Activated T-helper 2 cell treated with anti-CD3 and anti-CD28 coated beads, Interferon-gamma antibody, Interleukin-2, Interleukin-4, amounts not matched to agents 10 μg/mL and 5 μg/mL and 100 μg/mL, durations not matched to agents 14 hours and 24 hours and 36 hours (primary cell): ENCODE results near the gene OR14J1. TPM values are rescaled to one million over a fixed set of nuclear protein-coding genes. Genes with fewer than 3 reads are reported as not detected.
"Not testable (repeated sequence)": the region's sequence is repeated elsewhere in the genome, so short reads cannot be mapped to it uniquely, and the experiment has no call there.

Experiments
- DNase-seq: peaks from one replicate; pipeline ENCODE4 v3.0.0; 2021; ENCODE audit warnings: low spot score
- H3K27ac Mint-ChIP-seq: one replicate; pipeline ENCODE4 v1.8.0; 2021; ENCODE audit warnings: mixed read lengths
- H3K27me3 Mint-ChIP-seq: one replicate; pipeline ENCODE4 v1.8.0; 2021; ENCODE audit warnings: low read depth, mixed read lengths
- H3K36me3 Mint-ChIP-seq: one replicate; pipeline ENCODE4 v1.8.0; 2021; ENCODE audit warnings: low read depth, mixed read lengths
- H3K4me1 Mint-ChIP-seq: one replicate; pipeline ENCODE4 v1.8.0; 2021; ENCODE audit warnings: low read depth, mixed read lengths
- H3K4me3 Mint-ChIP-seq: one replicate; pipeline ENCODE4 v1.8.0; 2021; ENCODE audit warnings: low read depth, mild to moderate bottlenecking, moderate library complexity, mixed read lengths
- H3K9me3 Mint-ChIP-seq: one replicate; pipeline ENCODE4 v1.8.0; 2021; ENCODE audit warnings: mixed read lengths
- intact Hi-C: fragments of 100-400 bp; cut with micrococcal nuclease; formaldehyde crosslinking; loops from one replicate; pipeline ENCODE4 v1.15.1; 2023
- total RNA-seq: library from RNA; stranded (reverse); gene quantifications from 2 replicates; pipeline ENCODE4 v1.2.3, GENCODE V29; 2022

OR14J1 gene, protein sequence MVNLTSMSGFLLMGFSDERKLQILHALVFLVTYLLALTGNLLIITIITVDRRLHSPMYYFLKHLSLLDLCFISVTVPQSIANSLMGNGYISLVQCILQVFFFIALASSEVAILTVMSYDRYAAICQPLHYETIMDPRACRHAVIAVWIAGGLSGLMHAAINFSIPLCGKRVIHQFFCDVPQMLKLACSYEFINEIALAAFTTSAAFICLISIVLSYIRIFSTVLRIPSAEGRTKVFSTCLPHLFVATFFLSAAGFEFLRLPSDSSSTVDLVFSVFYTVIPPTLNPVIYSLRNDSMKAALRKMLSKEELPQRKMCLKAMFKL
- not detected in 2 replicates for total RNA-seq

DNA sequence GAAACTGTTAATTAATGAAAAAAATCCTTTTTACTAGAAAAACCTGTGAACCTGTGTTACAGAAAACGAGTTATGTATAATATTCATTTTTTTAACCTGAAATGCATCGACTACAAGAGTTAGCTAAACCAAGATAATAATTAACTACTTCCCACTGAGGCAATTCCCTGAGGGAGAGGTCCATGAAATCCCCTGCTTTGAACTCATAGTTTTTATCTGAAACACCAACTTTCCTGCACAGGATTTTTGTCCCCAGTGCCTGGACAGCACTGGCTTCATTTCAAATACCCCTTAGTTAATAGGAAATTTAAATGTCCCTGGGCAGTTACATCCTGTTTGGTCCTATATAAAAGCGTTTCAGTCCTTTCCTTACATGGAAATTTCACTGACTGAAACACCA lies at the start of gene OR14J1:
OR14J1 (plus strand) TSS at position 386 of the 400 bp plus-strand sequence. CDS start 4,989 bp downstream, outside the sequence.
- H3K4me1 Mint-ChIP-seq, result no peaks in the 10 kb centered on the region
- DNase-seq, result no peak
- peaks cover 2% of the 10 kb centered on the region for H3K27me3 Mint-ChIP-seq
- no peaks in the 10 kb centered on the region for H3K36me3 Mint-ChIP-seq
- H3K9me3 Mint-ChIP-seq, result no peaks in the 10 kb centered on the region
- no peak within 1 kb of the TSS for H3K4me3 Mint-ChIP-seq
- intact Hi-C loops, result no loop called here
- no peak within 1 kb of the TSS for H3K27ac Mint-ChIP-seq

DNA sequence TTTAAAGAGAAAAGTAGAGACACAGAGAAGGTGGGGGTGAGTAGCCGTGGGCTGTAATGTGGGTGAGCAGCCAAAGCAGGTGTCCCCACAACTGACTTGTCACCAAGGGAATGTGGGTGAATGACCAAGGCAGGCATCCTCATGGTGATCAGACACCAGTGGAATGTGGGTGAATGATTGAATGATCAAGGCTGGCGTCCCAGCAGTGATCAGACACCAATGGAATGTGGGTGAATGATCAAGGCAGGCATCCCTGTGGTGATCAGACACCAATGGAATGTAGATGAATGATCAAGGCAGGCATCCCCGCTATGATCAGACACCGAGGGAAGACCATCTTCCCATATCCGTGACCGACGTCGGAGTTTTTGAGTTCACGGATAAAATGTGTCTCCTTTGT lies 49.8 kb upstream of the OR14J1 start:
- intact Hi-C loops, result no loop called here
- DNase-seq, result no peak
- Mint-ChIP-seq H3K9me3 (peaks cover 42% of the 10 kb centered on the region), H3K36me3 (no peaks in the 10 kb centered on the region), H3K27me3 (no peaks in the 10 kb centered on the region), H3K4me3 (no peak overlapping the region), H3K4me1 (no peaks in the 10 kb centered on the region), H3K27ac (no peak overlapping the region)

DNA sequence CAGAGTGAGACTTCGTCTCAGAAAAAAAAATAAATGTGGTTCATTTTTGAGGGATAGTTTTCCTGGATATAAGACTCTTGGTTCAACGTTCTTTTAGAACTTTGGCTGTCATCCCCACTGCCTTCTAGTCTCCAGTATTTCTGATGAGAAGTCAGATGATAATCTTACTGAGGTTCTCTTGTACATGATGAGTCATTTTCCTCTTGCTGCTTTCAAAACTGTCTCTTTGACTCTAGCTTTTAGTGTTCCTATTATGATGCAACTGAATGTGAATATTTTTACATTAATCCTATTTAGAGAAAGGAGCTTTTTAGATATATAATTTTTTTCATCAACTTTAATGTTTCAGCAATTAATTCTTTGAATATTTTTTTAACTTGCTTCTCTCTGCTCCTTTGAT lies 46.0 kb upstream of the OR14J1 start:
- no peak overlapping the region for H3K27ac Mint-ChIP-seq
- intact Hi-C loops, result no loop called here
- H3K36me3 Mint-ChIP-seq, result no peaks in the 10 kb centered on the region
- no peak for DNase-seq
- H3K4me3 Mint-ChIP-seq, result no peak overlapping the region
- H3K27me3 Mint-ChIP-seq, result no peaks in the 10 kb centered on the region
- no peaks in the 10 kb centered on the region for H3K4me1 Mint-ChIP-seq
- peaks cover 41% of the 10 kb centered on the region for H3K9me3 Mint-ChIP-seq

DNA sequence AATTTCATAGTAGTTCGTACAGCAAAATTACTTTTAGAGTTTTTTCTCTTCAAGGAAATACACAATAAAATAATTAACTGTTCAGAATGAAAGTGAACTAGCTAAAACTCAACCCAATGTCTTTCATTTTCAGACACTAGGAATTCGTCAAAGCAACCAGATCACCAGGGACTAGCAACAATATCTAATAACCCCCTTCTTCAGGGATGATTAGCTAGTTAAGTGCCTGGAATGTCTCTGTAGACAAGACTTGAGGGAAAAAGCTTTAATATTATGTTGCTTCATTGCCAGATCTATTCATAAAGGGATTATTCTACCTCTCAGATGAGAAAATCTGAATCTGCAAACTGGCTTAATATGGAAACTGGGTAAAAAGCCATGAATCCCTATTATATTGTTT lies 41.8 kb upstream of the OR14J1 start:
- Mint-ChIP-seq H3K4me3 (no peak overlapping the region), H3K36me3 (no peaks in the 10 kb centered on the region), H3K27me3 (no peaks in the 10 kb centered on the region), H3K27ac (no peak overlapping the region), H3K9me3 (peaks cover 14% of the 10 kb centered on the region), H3K4me1 (no peaks in the 10 kb centered on the region)
- intact Hi-C loops, result no loop called here
- no peak for DNase-seq

DNA sequence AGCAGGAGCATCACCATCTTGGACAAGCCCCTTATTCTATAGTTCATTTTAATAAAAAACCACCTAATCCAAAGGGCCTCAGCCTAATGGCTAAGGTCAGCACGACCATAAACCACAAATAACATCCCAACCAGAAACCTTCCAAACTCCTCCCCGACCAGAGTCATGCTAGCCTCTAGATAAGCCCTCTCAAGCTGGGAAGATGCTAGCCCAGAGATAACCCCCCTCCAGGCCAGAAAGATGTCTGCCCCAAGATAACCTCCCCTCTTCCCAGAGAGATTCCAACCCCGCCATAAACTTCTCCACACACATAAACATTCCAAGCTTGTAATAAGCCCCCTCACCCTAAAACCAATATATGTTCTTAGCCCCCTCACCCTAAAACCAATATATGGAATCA lies 38.5 kb upstream of the OR14J1 start:
- no peaks in the 10 kb centered on the region for H3K36me3 Mint-ChIP-seq
- no peak overlapping the region for H3K4me3 Mint-ChIP-seq
- DNase-seq, result no peak
- no peak overlapping the region for H3K27ac Mint-ChIP-seq
- H3K9me3 Mint-ChIP-seq, result no peaks in the 10 kb centered on the region
- peaks cover 4% of the 10 kb centered on the region for H3K27me3 Mint-ChIP-seq
- no peaks in the 10 kb centered on the region for H3K4me1 Mint-ChIP-seq
- intact Hi-C loops, result no loop called here

DNA sequence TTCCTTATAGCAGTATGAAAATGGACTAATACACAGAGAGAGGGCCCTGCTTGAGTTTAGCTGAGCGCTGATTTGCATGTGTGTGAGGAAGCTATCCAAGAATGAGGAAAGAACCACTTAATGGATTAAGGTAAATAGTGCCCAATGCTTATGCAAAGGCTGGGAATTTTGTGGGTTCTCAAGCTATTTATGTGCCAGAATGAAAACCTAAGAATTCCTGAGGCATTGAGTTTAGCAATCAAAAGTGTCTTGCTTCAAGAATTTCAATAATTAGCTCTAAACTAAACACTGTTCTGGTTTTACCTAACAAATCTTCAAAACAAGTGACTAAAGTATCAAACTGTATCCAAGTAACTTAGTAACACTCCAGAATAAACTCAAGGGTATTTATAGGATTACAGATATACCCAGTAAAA lies 7.0 kb upstream of the OR14J1 start:
- Mint-ChIP-seq H3K27me3 (no peaks in the 10 kb centered on the region), H3K4me1 (no peaks in the 10 kb centered on the region), H3K27ac (no peak overlapping the region), H3K9me3 (no peaks in the 10 kb centered on the region), H3K36me3 (no peaks in the 10 kb centered on the region), H3K4me3 (no peak overlapping the region)
- intact Hi-C loops, result no loop called here
- DNase-seq, result no peak

DNA sequence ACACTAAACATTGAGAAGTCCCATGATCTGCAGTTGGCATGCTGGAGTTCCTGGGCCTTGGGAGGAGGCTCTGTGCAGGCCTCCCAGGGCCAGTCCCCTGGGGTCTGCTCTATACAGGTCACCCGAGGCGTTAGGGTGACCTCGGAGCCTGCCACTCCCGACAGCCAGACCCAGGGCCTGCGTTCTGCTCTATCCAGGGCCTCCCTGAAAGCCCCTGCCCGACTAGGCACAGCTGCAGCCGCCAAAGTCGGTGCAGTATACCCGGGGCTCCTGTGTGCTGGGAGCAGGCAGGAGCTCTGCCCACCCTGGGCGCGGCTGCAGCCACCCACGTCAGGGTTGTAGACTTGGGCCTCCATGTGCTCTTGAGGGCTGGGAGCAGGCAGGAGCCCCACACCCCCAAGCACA lies 6.3 kb upstream of the OR14J1 start:
- no peak for DNase-seq
- Mint-ChIP-seq H3K4me1 (no peaks in the 10 kb centered on the region), H3K9me3 (no peaks in the 10 kb centered on the region), H3K27ac (no peak overlapping the region), H3K4me3 (no peak overlapping the region), H3K36me3 (no peaks in the 10 kb centered on the region), H3K27me3 (no peaks in the 10 kb centered on the region)
- intact Hi-C loops, result no loop called here

DNA sequence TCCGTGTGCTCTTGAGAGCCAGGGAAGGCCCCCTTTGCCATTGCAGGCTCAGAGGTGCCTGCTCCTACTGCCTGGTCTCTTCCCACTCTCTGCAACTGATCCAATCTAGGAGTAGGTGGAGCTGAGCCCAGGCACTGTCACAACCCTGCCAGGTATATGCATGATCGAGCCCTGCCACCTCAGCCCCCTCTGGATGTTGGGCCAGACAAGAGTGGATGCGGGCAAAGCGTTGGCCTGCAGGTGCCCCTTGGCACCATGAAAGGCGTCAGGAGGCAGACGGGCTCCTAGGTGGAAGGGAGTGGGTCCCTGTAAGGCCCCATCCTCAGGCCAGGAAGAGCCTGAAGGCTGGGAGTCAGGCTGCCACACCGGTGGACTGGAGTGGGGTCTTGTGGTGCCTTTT lies 5.9 kb upstream of the OR14J1 start:
- DNase-seq, result no peak
- H3K9me3 Mint-ChIP-seq, result no peaks in the 10 kb centered on the region
- no peaks in the 10 kb centered on the region for H3K27me3 Mint-ChIP-seq
- H3K36me3 Mint-ChIP-seq, result no peaks in the 10 kb centered on the region
- no peak overlapping the region for H3K27ac Mint-ChIP-seq
- H3K4me1 Mint-ChIP-seq, result no peaks in the 10 kb centered on the region
- intact Hi-C loops, result no loop called here
- H3K4me3 Mint-ChIP-seq, result no peak overlapping the region

DNA sequence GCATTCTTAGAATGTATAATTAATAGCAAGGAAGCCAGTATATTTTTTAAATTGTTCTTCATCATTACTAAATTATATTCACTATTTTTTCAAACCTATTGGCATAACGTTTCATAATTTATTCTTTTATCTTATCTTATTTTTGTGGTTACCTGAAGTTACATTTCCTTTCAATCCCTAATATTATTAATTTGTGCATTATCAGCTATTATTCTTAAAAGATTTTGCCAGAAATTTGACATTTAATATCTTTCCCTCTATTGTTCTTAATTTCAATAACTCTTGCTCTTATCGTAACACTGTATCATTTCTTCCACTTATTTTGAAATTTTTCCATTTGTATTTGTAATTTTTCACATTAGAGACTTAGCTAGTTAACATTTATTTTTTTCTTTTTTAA lies 18.4 kb downstream of the OR14J1 start:
- no peak for DNase-seq
- Mint-ChIP-seq H3K27me3 (peaks cover 1% of the 10 kb centered on the region), H3K9me3 (no peaks in the 10 kb centered on the region), H3K27ac (no peak overlapping the region), H3K4me1 (no peaks in the 10 kb centered on the region), H3K4me3 (no peak overlapping the region), H3K36me3 (no peaks in the 10 kb centered on the region)
- intact Hi-C loops, result no loop called here

DNA sequence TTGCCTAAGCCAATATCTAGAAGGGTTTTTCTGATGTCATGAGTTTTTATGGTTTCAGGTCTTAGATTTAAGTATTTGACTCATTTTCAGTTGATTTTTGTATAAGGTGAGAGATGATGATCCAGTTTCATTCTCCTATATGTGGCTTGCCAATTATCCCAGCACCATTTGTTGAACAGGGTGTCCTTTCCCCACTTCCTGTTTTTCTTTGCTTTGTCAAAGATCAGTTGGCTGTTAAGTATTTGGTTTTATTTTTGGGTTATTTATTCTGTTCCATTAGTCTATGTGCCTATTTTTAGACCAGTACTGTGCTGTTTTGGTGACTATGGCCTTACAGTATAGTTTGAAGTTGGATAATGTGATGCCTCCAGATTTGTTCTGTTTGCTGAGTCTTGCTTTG lies 21.8 kb downstream of the OR14J1 start:
- H3K4me3 Mint-ChIP-seq, DNase-seq, H3K4me1 Mint-ChIP-seq, H3K36me3 Mint-ChIP-seq, H3K9me3 Mint-ChIP-seq, H3K27me3 Mint-ChIP-seq, intact Hi-C loops, H3K27ac Mint-ChIP-seq: not testable (repeated sequence)

DNA sequence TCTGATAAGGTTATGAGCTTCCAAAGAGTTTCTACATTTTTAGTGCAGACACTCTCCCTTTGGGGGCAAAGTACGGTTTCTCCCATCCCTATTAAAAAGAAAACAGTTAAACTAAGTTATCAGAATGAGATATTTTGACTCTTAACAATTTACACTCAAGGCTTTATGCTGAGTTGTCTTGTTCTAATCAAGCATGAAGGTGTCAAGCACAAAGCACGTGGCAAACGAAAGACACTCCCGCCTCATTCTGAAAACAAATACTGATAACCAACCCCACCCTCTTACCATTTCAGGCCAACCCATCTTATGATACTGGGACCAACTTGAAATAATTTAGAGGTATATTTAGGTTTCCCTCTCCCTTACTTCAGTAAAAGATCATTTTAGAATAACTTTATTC lies 24.3 kb downstream of the OR14J1 start:
- intact Hi-C loops, result no loop called here
- peaks cover 7% of the 10 kb centered on the region for H3K27me3 Mint-ChIP-seq

DNA sequence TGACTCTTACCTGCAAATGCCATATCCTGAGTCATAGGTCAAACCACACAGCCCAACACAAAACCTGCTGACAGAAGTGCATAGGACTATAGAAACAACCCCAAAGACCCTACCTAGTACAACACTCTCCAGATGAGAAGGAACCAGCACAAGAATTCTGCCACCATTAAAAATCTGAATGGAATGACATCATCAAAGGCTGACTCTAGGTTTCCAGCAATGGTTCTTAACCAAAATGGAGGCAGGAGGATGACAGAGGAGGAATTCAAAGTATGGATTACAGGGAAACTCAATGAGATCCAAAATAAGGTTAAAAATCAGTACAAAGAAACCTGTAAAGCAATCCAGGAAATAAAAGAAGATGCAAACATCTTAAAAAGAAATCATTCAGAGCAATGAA lies 31.2 kb downstream of the OR14J1 start:
- Mint-ChIP-seq H3K27ac (no peak overlapping the region), H3K27me3 (peaks cover 5% of the 10 kb centered on the region), H3K4me3 (no peak overlapping the region), H3K4me1 (no peaks in the 10 kb centered on the region), H3K9me3 (no peaks in the 10 kb centered on the region), H3K36me3 (no peaks in the 10 kb centered on the region)
- no peak for DNase-seq
- intact Hi-C loops, result no loop called here

More for the DNA sequence above, 24.3 kb downstream of the OR14J1 start:
- no peaks in the 10 kb centered on the region for H3K4me1 Mint-ChIP-seq
- H3K27ac Mint-ChIP-seq, result no peak overlapping the region
- DNase-seq, result no peak
- H3K36me3 Mint-ChIP-seq, result no peaks in the 10 kb centered on the region
- no peak overlapping the region for H3K4me3 Mint-ChIP-seq
- no peaks in the 10 kb centered on the region for H3K9me3 Mint-ChIP-seq

DNA sequence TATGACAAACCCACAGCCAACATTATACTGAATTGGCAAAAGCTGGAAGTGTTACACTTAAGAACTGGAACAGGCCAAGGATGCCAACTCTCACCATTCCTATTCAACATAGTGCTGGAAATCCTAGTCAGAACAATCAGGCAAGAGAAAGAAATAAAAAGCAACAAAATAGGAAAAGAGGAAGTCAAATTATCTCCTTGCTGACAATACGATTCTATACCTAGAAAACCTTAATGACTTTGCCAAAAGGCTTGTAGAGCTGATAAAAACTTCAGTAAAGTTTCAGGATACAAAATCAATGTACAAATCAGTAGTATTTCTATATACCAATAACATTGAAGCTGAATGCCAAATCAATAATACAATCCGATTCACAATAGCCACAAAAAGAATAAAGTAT lies 34.8 kb downstream of the OR14J1 start:
- Mint-ChIP-seq H3K27ac (no peak overlapping the region), H3K9me3 (no peaks in the 10 kb centered on the region), H3K4me1 (no peaks in the 10 kb centered on the region), H3K27me3 (peaks cover 2% of the 10 kb centered on the region), H3K36me3 (no peaks in the 10 kb centered on the region), H3K4me3 (no peak overlapping the region)
- intact Hi-C loops, result no loop called here
- DNase-seq, result no peak

DNA sequence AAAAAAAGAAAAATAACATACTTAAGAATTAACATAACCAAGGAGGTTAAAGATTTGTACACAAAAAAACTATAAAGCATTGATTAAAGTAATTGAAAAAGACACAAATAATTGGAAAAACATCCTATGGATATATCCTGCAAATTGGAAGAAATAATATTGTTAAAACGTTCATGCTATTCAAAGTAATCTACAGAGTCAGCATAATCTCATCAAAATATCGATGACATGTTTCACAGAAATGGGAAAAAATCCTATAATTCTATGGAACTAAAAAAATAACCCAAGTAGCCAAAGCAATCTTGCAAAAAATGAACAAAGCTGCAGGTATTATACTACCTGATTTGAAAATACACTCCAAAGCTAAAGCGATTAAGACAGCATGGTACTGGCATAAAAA lies 43.9 kb downstream of the OR14J1 start:
- DNase-seq, result no peak
- H3K4me3 Mint-ChIP-seq, result no peak overlapping the region
- H3K9me3 Mint-ChIP-seq, result no peaks in the 10 kb centered on the region
- no peaks in the 10 kb centered on the region for H3K36me3 Mint-ChIP-seq
- intact Hi-C loops, result no loop called here
- H3K4me1 Mint-ChIP-seq, result no peaks in the 10 kb centered on the region
- no peaks in the 10 kb centered on the region for H3K27me3 Mint-ChIP-seq
- no peak overlapping the region for H3K27ac Mint-ChIP-seq
